Fibroblast of gingiva (primary cell): Measurements from ENCODE around the gene TACR1.
"Not testable (repeated sequence)": the region's sequence is repeated elsewhere in the genome, so short reads cannot be mapped to it uniquely, and the experiment has no call there.

Source experiments
- DNase-seq: peaks from one replicate; pipeline ENCODE4 v3.0.0-alpha.2; 2011; ENCODE audit warnings: low read depth

Gene TACR1

DNA sequence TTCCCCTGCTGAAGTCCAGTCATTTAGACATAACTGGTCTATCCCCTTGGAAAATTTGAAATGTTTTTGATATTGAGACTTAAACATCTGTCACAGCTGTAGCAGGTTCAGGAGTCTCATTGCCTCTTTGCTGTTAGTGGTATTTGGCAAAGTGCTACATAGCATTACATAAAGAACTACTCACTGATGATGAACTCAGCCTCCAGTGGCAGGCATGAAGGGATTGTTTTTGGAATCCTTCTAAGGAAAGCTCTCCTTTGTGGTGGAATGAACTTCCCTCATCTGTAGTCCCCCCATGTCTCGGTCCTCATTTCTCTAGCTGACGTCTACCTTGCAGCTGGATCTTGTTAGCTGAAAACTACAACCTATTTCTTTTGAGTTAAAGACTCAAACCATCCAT, 111.6 kb downstream of the TACR1 start:
- DNase-seq, result no peak

DNA sequence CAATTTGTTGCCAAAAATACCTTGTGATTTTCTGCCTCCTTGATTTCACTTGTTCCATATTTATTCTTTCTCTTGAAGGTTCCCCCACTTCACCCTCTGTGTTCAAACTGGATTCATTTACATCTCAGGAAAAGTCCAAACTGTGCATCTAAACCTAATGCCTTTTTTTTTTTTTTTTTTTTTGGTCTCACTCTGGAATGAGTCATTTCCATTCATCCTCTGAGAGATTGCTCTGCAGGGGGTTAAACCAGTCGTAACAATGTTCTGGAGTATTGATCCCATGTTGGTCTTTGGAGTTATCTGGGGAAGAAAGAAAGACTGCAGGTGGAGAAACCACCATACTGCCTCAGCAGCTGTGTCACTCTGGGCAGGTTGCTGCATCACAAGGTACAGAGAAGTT, 119.7 kb downstream of the TACR1 start:
- no peak for DNase-seq

- DNase-seq, result no peak
These were observed 121.4 kb downstream of the TACR1 start for GRCh38 chr2:75077909-75078308.

- no peak for DNase-seq
These were observed 123.2 kb downstream of the TACR1 start for GRCh38 chr2:75076088-75076487.

DNA sequence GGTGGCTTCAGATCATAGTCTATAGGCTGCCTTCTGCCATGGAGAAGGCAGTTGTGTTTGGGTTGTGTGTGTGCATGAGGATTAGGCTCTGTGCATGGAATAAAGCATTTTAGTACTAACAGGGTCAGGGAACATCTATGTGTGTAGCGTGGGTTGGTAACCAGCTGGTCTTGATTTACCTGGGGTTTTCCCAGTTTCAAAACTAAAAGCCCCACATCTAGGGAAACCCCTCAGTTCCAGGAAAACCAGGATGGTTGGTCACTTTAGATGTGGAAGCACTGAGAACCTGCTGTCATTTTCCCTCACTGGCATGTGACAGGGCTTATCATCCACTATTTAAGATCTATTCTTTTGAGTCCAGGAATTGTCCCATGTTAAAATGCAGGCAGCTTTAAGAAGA, 124.6 kb downstream of the TACR1 start:
- no peak for DNase-seq

DNA sequence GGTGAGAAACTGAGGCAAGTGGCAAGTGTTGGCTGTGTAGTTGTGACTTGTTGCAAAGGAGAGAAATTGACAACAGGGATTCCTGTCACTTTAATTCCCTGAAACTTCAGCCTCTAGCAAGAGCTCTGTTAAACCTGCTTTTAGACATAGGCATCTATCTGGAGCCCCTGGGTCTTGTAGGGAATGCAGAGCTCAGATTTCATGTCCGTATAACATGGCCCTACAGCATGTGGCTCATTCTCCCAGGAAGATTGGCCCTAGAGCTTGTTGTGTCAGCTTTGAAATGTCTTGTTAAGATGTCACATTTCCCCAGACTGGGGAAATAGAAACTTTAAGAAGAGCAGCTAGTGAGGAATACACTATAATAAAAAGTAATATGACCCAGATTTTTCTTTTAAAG, 125.1 kb downstream of the TACR1 start:
- DNase-seq, result no peak

GRCh38 chr2:75071766-75072165, 127.6 kb downstream of the TACR1 start:
- DNase-seq, result no peak

GRCh38 chr2:75068546-75068945, 130.8 kb downstream of the TACR1 start:
- DNase-seq, result no peak

- no peak for DNase-seq
These were observed 131.8 kb downstream of the TACR1 start for GRCh38 chr2:75067506-75067905.

DNA sequence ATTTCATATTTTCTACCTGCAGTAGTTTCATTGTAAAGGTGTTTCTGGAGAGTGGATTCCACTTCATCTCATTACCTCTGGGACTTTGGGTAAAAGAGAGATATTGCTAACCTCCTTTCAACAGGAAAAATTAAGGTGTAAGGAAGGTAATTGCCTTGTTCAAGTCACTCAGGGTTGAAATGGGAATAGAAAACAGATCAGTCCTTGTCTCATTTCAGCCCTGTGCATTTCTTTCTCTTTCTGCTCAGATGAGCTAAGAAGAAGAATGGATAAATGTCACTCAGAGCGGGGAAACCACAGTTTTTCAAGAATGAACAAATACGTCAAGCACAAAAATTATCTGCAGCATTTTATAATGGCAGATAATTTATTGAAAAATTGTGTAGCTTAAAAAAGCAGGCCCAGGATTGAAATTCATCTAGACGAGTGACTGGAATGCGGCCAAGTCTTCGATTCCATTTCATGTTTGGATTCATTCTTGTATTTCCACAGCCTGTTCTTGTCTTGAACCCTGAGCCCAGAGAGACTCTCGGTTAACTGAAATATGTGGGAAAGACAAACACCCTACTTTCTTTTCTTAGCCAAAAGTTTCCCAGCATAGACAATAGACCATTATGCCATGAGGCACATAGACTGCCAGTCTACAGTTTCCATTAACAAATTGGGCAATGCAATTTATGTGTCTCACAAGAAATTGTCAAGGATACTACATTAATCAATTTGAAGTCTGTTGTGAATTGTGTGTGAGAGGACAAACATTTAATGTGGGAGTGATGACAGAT, 133.0 kb downstream of the TACR1 start:
- DNase-seq, result no peak

GRCh38 chr2:75065402-75066008, 133.8 kb downstream of the TACR1 start:
- DNase-seq, result no peak

DNA sequence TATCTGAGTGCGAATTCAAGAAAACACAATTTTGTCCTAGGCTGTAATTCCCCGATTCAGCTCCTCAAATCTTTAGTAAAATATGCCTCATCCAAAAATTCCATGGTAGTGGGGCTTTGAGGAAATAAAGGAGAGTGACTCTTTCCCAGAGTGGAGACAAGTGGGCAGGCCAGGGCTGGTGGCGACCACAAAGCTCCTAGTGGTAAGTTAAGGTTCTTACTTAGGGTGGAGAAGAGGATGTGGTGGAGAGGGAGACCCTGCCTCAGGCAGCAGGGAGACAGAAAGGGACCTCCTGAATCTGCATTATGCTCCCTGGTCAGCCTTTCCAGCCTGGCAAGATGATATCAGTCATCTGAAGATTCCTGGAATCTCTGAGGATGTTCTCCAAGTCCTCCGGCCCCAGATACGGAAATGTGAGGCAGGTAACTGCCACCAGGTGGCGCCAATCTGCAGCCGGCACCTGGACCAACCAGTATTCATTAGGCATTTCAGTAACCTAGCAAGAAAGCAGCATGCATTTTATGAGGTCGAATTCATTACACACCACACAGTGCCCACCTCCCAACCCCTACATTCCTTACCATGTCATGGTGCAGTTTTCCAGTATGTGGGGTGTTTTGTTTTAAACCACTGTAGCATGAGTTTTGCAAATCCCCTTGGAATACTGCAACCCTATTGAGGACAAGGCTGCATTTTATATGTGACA, 134.5 kb downstream of the TACR1 start:
- peak; percentile 28 for DNase-seq

DNA sequence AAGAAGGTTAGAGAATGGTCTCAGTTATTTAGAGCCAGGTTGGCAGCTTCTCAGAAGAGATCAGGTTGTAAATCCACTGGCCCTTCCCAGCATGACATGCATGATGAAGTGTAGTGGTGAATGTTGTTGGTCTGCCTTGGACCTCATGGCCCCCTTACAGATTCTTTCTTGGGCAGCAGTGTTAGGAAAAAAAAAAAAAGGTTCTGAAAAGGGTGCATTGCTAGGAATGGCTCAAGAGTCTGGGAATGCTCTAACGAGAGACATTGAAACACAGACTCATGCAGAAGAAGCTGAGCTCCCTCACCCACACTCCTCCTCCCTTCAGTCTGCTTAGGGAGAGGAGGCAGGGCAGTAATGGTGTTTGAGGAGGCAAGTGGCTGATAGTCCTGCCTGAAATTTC, 135.4 kb downstream of the TACR1 start:
- no peak for DNase-seq

GRCh38 chr2:75058427-75058826, 140.9 kb downstream of the TACR1 start:
- no peak for DNase-seq

- DNase-seq, result not testable (repeated sequence)
These were observed 142.2 kb downstream of the TACR1 start for GRCh38 chr2:75057150-75057549.

DNA sequence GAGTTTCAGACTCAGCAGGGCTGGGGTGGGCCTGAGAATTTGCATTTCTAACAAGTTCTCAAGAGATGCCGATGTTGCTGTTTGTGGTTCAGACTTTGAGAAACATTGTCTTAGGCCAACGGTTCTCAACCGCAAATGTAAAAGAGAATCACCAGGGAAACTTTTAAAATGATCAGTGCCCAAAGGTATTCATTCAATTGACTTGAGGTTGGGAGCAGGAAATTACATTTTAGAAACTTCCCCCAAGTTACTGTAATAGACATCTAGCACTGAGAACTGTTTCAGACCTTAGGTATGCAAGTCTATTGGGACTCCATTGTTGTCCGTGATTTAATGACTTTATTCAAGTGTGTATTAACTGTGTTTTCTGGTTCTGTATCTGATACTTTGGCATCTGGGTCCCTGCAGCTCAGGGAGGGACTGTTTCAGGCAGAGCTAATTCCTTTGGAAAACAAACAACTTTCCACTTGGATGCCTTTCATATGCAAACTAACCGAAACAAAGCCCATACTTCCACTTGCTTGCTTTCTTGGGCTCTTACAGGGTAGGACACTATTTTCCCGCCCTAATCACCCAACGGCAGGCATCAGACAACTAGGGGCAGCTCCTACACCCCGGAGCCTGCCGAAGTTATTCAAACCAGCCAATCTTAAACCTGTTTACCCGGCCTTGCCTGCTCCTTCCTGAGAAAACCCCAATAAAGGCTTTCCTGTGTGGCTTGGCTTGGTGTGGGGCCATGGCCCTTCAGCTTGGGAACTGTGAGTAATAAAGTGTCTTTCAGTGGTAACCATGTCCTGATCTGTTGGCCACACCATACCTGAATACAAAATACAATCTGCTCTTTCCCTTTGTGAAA, 143.3 kb downstream of the TACR1 start:
- DNase-seq, result no peak

- no peak for DNase-seq
These were observed 144.0 kb downstream of the TACR1 start for GRCh38 chr2:75055142-75055819.

GRCh38 chr2:75054296-75054695, 145.0 kb downstream of the TACR1 start:
- no peak for DNase-seq

- DNase-seq, result no peak
These were observed 145.7 kb downstream of the TACR1 start for GRCh38 chr2:75053484-75054112.

- DNase-seq, result peak; percentile 61
These were observed 151.2 kb downstream of the TACR1 start for GRCh38 chr2:75047992-75048625.
